PFSK-1 (cell line): Measurements from ENCODE around the gene CASK.

Source experiments
- FOXP2 ChIP-seq: optimal IDR thresholded peaks from 2 replicates; pipeline ENCODE3; 2011; ENCODE audit warnings: borderline replicate concordance, control low read depth, inconsistent platforms; ENCODE audit not compliant: insufficient read depth; ENCODE audit errors: extremely low read length, extremely low read depth
- POLR2AphosphoS5 ChIP-seq: IDR thresholded peaks from 2 replicates; pipeline ENCODE4 v1.6.1; 2012; ENCODE audit warnings: low read depth, mild to moderate bottlenecking, control low read depth, low read length, moderate library complexity
- REST ChIP-seq, 2 experiments: IDR thresholded peaks; 2 replicates each; pipeline versions ENCODE4 v1.6.1 to v1.8.0; 2011 to 2012; ENCODE audit warnings: low read depth in 2 of 2, low read length in 2 of 2, control low read depth in 1 of 2, inconsistent platforms in 1 of 2, mild to moderate bottlenecking in 1 of 2, moderate library complexity in 1 of 2; ENCODE audit not compliant: insufficient read depth in 1 of 2
- SIN3A ChIP-seq: IDR thresholded peaks from 2 replicates; pipeline ENCODE4 v1.6.1; 2012; ENCODE audit warnings: mild to moderate bottlenecking, low read length, moderate library complexity, borderline replicate concordance; ENCODE audit not compliant: insufficient read depth
- TAF1 ChIP-seq: IDR thresholded peaks from 2 replicates; pipeline ENCODE4 v1.6.1; 2012; ENCODE audit warnings: low read length, control low read depth, borderline replicate concordance; ENCODE audit not compliant: insufficient read depth

Gene CASK

GRCh38 chrX:41689711-41690110, 233.6 kb downstream of the CASK start:
- TF ChIP-seq FOXP2: no peak

- TF ChIP-seq FOXP2 (no peak), REST (IDR thresholded peaks at IDR 0.05; ENCODE audit: insufficient read depth in 1 of 2, low read depth in 2 of 2, low read length in 2 of 2) (no peak), SIN3A (no peak), TAF1 (no peak), POLR2AphosphoS5 (no peak)
Observed at GRCh38 chrX:41688835-41689234, 234.5 kb downstream of the CASK start, which contains the start of gene GPR34. Gene GPR34, plus strand, starts transcription at chrX:41688973. Its CDS starts 6,661 bp downstream, at chrX:41695634.

GRCh38 chrX:41688156-41688555, 235.2 kb downstream of the CASK start:
- TF ChIP-seq REST (IDR thresholded peaks at IDR 0.05; ENCODE audit: insufficient read depth in 1 of 2, low read depth in 2 of 2, low read length in 2 of 2): no peak

- TF ChIP-seq POLR2AphosphoS5 (no peak), TAF1 (no peak), FOXP2 (no peak), REST (IDR thresholded peaks at IDR 0.05; ENCODE audit: insufficient read depth in 1 of 2, low read depth in 2 of 2, low read length in 2 of 2) (no peak), SIN3A (no peak)
Observed at GRCh38 chrX:41686788-41687187, 236.6 kb downstream of the CASK start.

GRCh38 chrX:41684940-41685339, 238.4 kb downstream of the CASK start:
- TF ChIP-seq POLR2AphosphoS5 (no peak), FOXP2 (no peak), SIN3A (no peak), REST (IDR thresholded peaks at IDR 0.05; ENCODE audit: insufficient read depth in 1 of 2, low read depth in 2 of 2, low read length in 2 of 2) (no peak), TAF1 (no peak)

- TF ChIP-seq TAF1 (no peak), SIN3A (no peak)
Observed at GRCh38 chrX:41684138-41684537, 239.2 kb downstream of the CASK start.
